Measurements from ENCODE around the gene PAPLN.

The PAPLN gene

GRCh38 chr14:73313151-73313550 is 75.8 kb downstream of the PAPLN start:
- Histone ChIP-seq H4K20me1 (ENCODE audit: insufficient read depth, low read length, poor library complexity, severe bottlenecking) (peaks cover 9% of the 10 kb centered on the region), H3K4me2 (ENCODE audit: low read depth, low read length, poor library complexity, severe bottlenecking) (no peak overlapping the region), H3K27me3 (ENCODE audit: insufficient read depth, low read length, poor library complexity, severe bottlenecking) (no peaks in the 10 kb centered on the region), H3K9ac (ENCODE audit: low read depth, low read length, poor library complexity, severe bottlenecking) (no peak overlapping the region), H3K9me3 (ENCODE audit: insufficient read depth, low read depth, low read length) (no peaks in the 10 kb centered on the region), H3F3A (ENCODE audit: low read depth) (no peaks in the 10 kb centered on the region), H2AFZ (ENCODE audit: low read length) (no peak overlapping the region), H3K9me2 (replicated peaks; ENCODE audit: low read depth, low read length) (no peaks in the 10 kb centered on the region), H3K4me3 (ENCODE audit: low read length, poor library complexity, severe bottlenecking) (no peak overlapping the region), H3K4me1 (ENCODE audit: insufficient read depth, low read length, poor library complexity, severe bottlenecking) (peaks cover 6% of the 10 kb centered on the region), H3K36me3 (ENCODE audit: insufficient read depth, low read length) (peaks cover 4% of the 10 kb centered on the region; the same call in 1 of the 2 replicates), H3K79me2 (ENCODE audit: insufficient read depth, low read length) (no peaks in the 10 kb centered on the region)
- TF ChIP-seq EZH2phosphoT487 (IDR thresholded peaks at IDR 0.05; ENCODE audit: borderline replicate concordance) (no peak), CTCF (conservative IDR thresholded peaks at IDR 0.05; ENCODE audit: low read length) (no peak)

- peak overlapping the region; percentile 71 for H3K4me3 ChIP-seq (ENCODE audit: low read length, poor library complexity, severe bottlenecking)
- peaks cover 2% of the 10 kb centered on the region; the same call in 1 of the 2 replicates for H3K36me3 ChIP-seq (ENCODE audit: insufficient read depth, low read length)
- no peaks in the 10 kb centered on the region for H3K9me3 ChIP-seq (ENCODE audit: insufficient read depth, low read depth, low read length)
- no peaks in the 10 kb centered on the region for H3K27me3 ChIP-seq (ENCODE audit: insufficient read depth, low read length, poor library complexity, severe bottlenecking)
- H2AFZ ChIP-seq (ENCODE audit: low read length), result no peak overlapping the region
- peaks cover 24% of the 10 kb centered on the region for H3K79me2 ChIP-seq (ENCODE audit: insufficient read depth, low read length)
- TF ChIP-seq EZH2phosphoT487 (IDR thresholded peaks at IDR 0.05; ENCODE audit: borderline replicate concordance) (no peak), CTCF (conservative IDR thresholded peaks at IDR 0.05; ENCODE audit: low read length) (no peak)
- H3K9me2 ChIP-seq (replicated peaks; ENCODE audit: low read depth, low read length), result no peaks in the 10 kb centered on the region
- H3K9ac ChIP-seq (ENCODE audit: low read depth, low read length, poor library complexity, severe bottlenecking), result no peak overlapping the region
- H3K4me1 ChIP-seq (ENCODE audit: insufficient read depth, low read length, poor library complexity, severe bottlenecking), result peaks cover 46% of the 10 kb centered on the region
- H3K4me2 ChIP-seq (ENCODE audit: low read depth, low read length, poor library complexity, severe bottlenecking), result peak overlapping the region; percentile 89
- H3F3A ChIP-seq (ENCODE audit: low read depth), result 0 out of 2 replicates have a peak, but pooled peaks cover 2% of the 10 kb centered on the region
- no peaks in the 10 kb centered on the region for H4K20me1 ChIP-seq (ENCODE audit: insufficient read depth, low read length, poor library complexity, severe bottlenecking)
Observed at GRCh38 chr14:73323896-73324399, 86.6 kb downstream of the PAPLN start.
